Omental fat pad (tissue), 4 donors: ENCODE data around the gene CATSPERD. TPM values are rescaled to one million over a fixed set of nuclear protein-coding genes. Genes with fewer than 3 reads are reported as not detected.

ENCODE experiments used
- ATAC-seq: fragments of 150-250 bp; one replicate; pipeline ENCODE4 v1.9.1; 2016; ENCODE audit warnings: mild to moderate bottlenecking, moderate library complexity; ENCODE audit not compliant: low FRiP score
- DNase-seq: peaks from one replicate; pipeline ENCODE4 v3.0.0-alpha.2; 2019; ENCODE audit warnings: low spot score
- total RNA-seq, 4 donors: library from RNA; depleted of rRNA; stranded (reverse); fragments of >200 nt; gene quantifications; one replicate each; pipeline ENCODE4 v1.1.0, GENCODE V29; 2016
- TF ChIP-seq, protein P1 (sequence below), 3 donors: fragments of 450-650 bp; IDR thresholded peaks; one replicate each; pipeline ENCODE4 v1.5.1; 2016 to 2017; ENCODE audit warnings: antibody characterized with exemption in 3 of 3, mild to moderate bottlenecking in 3 of 3, moderate library complexity in 2 of 3

Gene CATSPERD
- total RNA-seq, 4 donors from 2014 or later: not detected

DNA sequence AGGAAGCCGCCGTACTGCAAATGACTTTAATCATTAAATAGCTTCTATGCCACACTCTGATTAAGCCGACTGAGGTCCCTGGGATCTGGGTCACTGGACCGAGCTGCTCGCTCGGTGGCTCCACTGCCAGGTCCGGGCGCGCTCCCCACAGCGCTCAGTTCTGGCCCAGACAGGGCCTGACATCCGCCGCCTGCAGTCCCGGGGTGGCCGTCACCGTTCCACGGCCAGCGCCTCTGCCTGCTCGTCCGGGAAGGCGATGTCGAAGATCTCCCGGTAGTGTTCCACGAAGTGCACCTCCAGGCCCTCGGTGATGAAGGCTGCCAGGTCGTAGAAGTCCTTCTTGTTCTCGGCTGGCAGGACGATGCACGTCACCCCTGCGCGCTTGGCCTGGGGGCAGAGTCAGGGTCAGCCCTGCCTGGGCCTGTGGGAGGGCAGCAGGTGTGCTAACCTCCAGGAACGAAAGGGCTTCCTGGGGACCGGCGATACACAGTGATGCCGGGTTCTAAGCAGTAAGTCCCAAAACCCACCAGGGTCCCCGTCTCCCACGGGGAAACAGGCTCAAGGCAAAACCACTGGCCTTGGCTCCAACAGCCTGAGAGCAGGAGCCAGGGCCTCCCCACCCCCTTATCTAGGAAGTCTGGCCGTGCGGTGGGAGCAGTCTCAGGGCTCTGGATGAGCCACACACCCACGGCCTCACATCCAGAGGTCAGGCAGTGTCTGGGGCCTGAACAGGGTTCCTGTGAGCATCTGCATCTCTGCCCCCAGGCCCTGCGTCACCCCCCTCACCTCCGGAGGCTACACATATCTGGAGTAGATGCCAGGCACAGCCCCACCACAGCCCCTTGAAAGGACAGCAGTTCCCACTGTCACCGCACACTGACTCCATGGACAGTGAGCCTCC is 28.4 kb upstream of the CATSPERD start:
- no peak for DNase-seq
- TF ChIP-seq, protein P1, sequence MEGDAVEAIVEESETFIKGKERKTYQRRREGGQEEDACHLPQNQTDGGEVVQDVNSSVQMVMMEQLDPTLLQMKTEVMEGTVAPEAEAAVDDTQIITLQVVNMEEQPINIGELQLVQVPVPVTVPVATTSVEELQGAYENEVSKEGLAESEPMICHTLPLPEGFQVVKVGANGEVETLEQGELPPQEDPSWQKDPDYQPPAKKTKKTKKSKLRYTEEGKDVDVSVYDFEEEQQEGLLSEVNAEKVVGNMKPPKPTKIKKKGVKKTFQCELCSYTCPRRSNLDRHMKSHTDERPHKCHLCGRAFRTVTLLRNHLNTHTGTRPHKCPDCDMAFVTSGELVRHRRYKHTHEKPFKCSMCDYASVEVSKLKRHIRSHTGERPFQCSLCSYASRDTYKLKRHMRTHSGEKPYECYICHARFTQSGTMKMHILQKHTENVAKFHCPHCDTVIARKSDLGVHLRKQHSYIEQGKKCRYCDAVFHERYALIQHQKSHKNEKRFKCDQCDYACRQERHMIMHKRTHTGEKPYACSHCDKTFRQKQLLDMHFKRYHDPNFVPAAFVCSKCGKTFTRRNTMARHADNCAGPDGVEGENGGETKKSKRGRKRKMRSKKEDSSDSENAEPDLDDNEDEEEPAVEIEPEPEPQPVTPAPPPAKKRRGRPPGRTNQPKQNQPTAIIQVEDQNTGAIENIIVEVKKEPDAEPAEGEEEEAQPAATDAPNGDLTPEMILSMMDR (IDR thresholded peaks at IDR 0.05): no peak
- ATAC-seq: no peak

DNA sequence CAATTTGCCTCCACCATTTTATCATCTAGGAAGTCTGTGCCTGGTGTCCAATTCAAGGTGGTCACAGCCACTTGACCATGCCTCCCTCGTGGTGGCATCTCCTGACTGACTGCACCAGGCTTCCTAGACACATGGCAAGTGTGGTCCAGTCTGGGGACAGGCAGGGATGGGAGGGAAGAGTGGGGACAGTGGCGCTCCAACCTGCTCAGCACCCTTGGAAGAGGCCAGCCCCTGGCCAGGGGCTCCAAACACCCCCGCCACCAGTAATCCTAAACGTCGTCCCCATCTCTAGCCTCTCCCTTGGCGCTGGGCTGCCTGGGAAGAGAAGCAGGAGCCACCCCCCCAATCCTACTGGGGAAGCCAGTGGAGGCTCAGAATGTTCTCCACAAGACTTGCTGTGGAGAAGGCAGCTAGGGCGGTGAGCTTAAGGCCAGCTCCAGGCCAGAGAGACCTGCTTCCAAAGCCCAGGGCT is 27.7 kb upstream of the CATSPERD start:
- DNase-seq (no peak), ATAC-seq (no peak)
- TF ChIP-seq, protein P1 (IDR thresholded peaks at IDR 0.05): no peak

DNA sequence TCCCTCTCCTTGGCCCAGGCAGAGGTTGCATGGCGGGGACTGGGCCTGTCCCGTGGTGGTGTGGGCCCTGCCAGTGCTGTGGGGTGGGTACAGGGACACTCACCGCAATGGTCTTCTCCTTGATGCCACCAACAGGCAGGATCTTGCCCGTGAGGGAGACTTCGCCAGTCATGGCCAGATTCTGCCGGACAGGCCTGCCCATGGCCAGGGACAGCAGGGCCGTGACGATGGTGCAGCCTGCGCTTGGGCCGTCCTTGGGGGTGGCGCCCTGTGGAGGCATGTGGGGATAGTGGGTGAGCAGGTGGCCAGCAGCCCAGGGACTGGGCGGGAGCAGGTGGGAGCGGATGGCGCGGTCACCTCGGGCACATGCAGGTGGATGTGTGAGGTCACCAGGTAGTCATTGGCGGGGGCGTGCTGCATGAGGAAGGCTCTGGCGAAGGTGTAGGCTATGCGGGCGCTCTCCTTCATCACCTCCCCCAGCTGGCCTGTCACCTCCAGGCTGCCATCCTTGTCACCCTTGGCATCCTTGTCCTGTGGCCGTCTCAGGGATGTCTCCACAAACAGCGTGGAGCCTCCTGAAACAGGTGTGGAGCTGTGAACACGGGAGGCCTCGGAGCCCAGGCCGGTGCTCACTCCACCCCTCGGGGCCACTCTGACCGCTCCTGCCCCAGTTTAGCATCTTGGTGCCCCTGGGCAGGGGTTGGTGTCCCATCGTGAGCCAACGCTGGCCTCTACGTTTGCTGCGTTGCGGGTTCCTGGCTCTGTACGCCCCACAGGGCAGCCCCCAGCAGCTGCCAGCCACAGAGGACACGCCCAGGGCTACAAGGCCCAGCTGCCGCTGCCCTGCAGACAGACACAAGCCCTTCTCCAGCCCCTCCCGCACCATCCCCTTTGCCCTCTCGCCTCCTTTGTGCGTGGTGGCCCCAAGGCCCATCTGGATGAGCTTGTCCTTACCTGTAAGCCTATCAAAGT is 27.0 kb upstream of the CATSPERD start:
- TF ChIP-seq, protein P1 (IDR thresholded peaks at IDR 0.05): no peak
- ATAC-seq (no peak), DNase-seq (no peak)

DNA sequence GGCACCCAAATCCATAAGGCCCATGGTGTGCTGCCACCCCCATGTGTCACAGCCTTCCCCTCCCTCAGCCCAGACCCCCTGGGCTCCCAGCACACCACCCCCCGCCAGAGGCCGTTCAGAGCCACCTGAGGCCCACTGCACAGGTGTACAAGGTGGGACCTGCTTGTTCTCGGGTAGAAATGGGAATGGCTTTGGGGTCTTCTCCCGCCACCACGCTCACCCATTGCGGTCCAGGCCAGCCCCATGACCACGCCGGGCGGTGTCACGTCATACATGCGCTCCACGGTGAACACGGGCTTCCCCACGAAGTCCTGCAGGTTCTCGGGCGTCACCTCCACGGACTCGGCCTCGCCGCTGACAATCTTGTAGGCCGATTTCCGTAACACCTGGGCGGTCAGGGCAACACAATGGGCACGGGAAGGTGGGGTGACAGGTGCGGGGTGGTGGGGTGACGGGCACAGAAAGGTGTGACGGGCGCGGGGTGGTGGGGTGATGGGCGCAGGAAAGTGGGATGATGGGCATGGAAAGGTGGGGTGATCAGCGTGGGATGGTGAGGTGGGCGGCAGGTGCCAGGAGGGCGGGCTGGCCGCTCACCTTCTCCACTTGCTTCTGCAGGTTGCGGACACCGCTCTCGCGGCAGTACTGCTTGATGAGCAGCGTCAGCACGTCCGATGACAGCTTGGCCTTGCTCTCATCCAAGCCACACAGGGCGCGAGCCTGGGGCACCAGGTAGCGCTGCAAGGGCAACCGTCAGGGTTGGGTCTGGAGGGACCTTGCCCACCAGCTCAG is 26.1 kb upstream of the CATSPERD start:
- TF ChIP-seq, protein P1 (IDR thresholded peaks at IDR 0.05): no peak
- ATAC-seq (no peak), DNase-seq (no peak)

DNA sequence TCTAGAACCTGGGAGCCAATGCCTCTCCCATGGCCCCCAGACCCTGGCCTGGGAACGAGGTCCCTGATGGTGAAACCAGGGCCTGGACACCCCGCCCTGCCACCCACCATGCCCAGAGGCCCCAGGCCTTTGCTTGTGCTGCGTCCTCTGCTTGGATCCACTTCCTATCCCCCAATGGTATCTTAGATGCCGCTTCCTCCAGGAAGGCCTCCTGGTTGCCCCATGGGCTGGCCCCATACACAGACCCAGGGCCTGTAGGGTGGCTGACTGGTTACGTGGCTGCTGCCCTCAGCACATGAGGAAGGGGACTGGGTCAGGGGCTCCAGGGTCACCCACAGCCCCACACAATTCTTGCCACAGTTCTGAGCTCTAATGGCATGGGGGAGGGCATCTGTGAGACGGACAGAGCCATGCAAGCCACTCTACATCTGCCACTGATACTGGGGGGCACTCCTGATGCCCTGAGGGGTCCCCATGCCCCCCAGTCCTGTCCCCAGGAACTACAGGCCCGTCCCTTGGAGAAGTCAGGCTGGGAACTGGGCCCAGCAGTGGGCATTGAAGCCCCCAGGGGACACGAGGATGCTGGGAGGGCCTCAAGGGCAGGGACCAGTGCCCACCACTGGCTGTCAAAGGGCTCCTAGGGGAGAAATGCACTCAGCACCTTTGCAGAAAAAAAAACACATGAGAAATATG is 25.3 kb upstream of the CATSPERD start:
- ATAC-seq: no peak
- no peak for DNase-seq
- TF ChIP-seq, protein P1 (IDR thresholded peaks at IDR 0.05): no peak
